Head of caudate nucleus (tissue), 42 donors: ENCODE results near the gene SERPINH1.

Source experiments
- DNase-seq, 42 donors: peaks; one replicate each; pipeline versions ENCODE4 v3.0.0 to v3.0.0-alpha.2; 2020 to 2021; ENCODE audit warnings: mixed read lengths in 7 of 42
- intact Hi-C: fragments of 100-400 bp; cut with DNase I; formaldehyde crosslinking; loops from one replicate; pipeline ENCODE4 v1.15.0; 2022

Gene SERPINH1

GRCh38 chr11:75565916-75566762, 4.1 kb downstream of the SERPINH1 start:
- intact Hi-C loops = no loop called here
- no peak for DNase-seq

DNA sequence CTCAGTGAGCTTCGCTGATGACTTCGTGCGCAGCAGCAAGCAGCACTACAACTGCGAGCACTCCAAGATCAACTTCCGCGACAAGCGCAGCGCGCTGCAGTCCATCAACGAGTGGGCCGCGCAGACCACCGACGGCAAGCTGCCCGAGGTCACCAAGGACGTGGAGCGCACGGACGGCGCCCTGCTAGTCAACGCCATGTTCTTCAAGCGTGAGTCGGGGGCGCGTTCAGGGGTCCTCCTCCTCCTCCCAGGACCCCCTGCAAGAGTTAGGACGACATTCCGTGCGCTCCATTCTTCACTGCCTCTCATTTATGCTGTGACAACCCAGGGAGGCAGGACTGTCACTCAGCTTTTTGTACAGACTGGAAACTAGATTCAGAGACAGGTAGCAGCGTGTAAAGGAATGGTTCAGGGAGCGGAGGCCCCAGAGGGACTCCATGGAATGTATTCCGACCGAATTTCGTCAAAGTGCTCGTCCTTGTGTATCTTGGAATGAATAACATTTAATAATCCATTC, 4.8 kb downstream of the SERPINH1 start:
- no peak for DNase-seq
- intact Hi-C loops = no loop called here

DNA sequence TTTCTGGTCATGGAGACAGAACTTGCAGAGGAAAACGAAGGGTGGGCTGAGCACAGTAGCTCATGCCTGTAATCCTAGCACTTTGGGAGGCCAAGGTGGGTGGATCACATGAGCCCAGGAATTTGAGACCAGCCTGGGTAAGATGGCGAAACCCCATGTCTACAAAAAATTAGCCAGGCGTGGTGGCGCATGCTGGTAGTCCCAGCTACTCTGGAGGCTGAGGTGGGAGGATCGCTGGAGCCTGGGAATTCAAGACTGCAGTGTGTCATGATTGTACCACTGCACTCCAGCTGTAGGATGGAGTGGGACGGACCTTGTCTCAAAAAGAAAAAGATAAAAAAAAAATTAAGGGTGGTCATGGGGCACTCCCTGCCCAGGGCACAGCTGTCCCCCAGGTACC, 5.9 kb downstream of the SERPINH1 start:
- intact Hi-C loops = no loop called here

GRCh38 chr11:75568616-75569219, 6.7 kb downstream of the SERPINH1 start:
- no peak for DNase-seq

More for the DNA sequence above, 5.9 kb downstream of the SERPINH1 start:
- DNase-seq = no peak

DNA sequence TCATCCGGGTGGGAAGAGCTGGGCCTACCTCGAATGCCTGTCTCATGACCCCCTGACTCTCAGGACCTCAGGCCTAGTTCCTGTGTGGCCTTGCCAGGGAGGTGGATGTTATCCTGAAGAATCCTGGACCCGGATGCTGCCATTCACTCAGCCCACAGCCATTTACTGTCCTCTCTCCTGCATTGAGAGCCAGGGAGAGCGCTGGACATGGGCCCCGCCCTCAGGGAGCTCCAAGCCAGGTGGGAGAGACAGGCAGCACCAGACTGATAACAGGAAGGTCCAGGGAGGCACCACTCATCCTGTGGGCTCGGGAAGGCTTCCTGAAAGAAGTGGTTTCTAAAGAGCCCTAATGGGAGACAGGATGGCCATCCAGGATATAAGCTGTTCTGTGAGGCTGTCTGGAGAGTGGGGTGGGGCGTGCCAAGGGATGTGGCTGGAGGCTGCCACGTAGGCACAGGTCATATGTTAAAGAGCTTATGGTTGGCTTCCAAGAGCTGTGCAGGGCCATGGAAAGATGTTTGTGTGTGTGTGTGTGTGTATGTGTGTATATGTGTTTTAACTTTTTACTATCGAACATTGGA, 8.6 kb downstream of the SERPINH1 start:
- intact Hi-C loops = no loop called here
- DNase-seq = no peak

More at GRCh38 chr11:75568616-75569219, 6.7 kb downstream of the SERPINH1 start:
- intact Hi-C loops = no loop called here

DNA sequence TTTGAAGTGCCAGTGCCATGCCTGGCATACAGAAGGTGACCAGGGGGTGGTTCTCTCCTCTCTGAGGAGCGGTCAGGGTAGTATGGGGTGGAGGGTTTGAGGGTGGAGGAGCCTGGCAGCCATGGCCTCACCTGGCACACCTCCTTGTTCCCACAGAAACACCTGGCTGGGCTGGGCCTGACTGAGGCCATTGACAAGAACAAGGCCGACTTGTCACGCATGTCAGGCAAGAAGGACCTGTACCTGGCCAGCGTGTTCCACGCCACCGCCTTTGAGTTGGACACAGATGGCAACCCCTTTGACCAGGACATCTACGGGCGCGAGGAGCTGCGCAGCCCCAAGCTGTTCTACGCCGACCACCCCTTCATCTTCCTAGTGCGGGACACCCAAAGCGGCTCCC, 9.6 kb downstream of the SERPINH1 start:
- intact Hi-C loops = no loop called here

GRCh38 chr11:75572744-75573143, 10.7 kb downstream of the SERPINH1 start:
- intact Hi-C loops = no loop called here
- DNase-seq = no peak

More for the DNA sequence above, 9.6 kb downstream of the SERPINH1 start:
- DNase-seq = no peak

DNA sequence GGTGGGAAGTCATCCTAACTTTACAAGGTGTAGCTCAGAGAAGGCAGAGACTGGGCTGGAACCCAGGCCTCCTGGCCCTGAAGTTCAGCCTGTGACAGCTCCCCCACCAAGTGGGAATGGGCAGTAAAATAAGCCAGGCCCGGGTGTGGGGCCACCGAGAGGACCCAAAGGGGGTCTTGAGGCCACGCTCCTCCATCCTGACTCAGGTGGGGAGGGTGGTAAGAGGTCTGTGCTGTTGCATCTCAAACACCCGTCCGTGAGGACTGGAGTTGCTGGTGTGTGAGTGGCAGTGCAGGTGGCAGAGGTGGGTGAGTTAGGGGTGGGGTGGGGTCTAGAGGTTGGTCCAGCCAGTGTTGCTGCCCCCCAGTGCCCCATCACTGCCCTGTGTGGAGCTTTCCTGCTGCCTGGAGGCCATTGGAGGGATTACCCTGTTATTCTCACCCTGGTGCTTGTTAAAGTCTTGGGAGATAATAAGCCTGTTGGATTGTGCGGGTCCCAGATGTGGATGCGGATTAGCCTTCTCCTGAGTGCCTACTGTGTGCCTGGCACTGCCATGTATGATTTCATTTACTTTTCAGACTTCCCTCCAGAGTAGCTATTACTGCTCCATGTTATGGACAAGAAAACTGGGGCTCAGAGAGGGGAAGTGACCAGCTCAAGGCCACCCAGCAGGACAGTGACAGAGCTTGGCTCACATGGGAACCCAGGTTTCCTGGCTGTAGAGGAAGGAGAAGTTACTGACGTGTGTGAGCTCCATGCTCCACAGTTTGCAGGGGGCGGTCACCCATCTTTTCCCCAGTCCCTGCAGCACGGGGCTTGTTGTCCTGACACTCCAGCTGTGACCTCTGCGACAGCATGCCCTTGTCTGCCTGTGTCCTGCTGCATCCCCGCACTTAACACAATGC, 12.9 kb downstream of the SERPINH1 start:
- no peak for DNase-seq
- intact Hi-C loops = no loop called here

GRCh38 chr11:75576017-75576416, 14.0 kb downstream of the SERPINH1 start:
- DNase-seq = no peak
- intact Hi-C loops = no loop called here

GRCh38 chr11:75576499-75576918, 14.5 kb downstream of the SERPINH1 start:
- peak in 6 of 42 donors; percentile 17 to 46 (median 34) for DNase-seq
- intact Hi-C loops = no loop called here

- peak in 36 of 42 donors; percentile 31 to 88 (median 63) for DNase-seq
- intact Hi-C loops = no loop called here
These were observed 15.2 kb downstream of the SERPINH1 start for GRCh38 chr11:75577207-75577606.

DNA sequence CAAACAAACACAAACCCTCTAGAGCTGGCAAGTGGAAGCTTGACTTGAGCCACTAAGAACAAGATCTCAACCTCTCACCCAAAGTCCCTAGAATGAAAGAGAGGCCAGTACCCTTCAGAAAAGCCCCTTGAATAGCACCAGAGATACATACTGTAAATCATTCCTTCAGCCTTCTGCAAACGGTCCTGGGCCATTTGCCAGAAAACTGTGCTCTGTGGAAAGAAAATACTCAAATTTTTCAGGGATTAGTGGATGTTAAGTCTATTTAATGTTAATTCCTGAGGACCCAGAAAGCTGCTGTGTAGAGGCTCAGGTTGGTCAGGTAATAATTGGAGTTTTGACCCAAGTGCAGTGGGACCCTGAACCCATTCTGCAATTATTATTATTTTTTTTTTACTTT, 16.9 kb downstream of the SERPINH1 start:
- intact Hi-C loops = no loop called here
- no peak for DNase-seq

DNA sequence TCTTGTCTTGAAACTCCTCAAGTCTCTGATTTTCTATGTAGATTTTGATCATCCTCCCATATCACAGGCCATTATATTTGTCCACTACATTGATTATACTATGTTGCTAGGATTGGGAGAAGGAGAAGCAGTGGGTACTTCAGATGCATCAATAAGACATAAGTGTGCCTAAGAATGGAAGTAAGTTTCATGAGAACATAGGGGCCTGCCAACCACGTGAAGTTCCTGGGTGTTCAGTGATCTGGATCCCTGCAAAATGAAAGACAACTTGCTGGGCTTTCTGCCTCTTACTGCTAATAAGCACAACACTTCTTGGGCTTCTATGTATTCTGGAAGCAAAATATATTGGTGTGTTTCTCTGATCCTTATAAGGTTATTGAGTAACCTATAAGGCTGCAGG, 17.8 kb downstream of the SERPINH1 start:
- intact Hi-C loops = loop anchor here (5.0 kb wide), 2 partner anchors 33 to 87 kb away; partner anchors contain the start of gene MAP6

DNA sequence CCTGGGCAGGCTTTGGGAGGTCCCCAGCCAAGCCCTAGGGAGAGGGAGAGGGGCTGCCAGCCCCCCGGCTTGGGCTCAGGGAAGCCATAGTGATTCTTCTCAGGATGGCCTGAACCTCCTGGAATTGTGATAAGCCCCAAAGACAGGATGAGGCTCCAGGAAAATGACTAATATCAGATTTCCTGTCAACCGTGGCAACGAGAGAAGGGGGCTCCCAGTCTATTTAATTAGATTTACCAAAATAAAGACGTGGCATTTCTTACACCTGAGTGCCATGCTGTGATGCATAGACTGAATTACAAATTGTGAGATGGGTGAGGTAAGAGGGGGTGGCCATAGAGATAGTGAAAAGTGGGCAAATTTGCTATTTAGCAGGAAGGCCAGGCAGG, 20.4 kb downstream of the SERPINH1 start:
- no peak for DNase-seq
- intact Hi-C loops = loop anchor here (5.0 kb wide), 2 partner anchors 35 to 85 kb away; partner anchors contain the start of gene MAP6

More for the DNA sequence above, 17.8 kb downstream of the SERPINH1 start:
- no peak for DNase-seq

DNA sequence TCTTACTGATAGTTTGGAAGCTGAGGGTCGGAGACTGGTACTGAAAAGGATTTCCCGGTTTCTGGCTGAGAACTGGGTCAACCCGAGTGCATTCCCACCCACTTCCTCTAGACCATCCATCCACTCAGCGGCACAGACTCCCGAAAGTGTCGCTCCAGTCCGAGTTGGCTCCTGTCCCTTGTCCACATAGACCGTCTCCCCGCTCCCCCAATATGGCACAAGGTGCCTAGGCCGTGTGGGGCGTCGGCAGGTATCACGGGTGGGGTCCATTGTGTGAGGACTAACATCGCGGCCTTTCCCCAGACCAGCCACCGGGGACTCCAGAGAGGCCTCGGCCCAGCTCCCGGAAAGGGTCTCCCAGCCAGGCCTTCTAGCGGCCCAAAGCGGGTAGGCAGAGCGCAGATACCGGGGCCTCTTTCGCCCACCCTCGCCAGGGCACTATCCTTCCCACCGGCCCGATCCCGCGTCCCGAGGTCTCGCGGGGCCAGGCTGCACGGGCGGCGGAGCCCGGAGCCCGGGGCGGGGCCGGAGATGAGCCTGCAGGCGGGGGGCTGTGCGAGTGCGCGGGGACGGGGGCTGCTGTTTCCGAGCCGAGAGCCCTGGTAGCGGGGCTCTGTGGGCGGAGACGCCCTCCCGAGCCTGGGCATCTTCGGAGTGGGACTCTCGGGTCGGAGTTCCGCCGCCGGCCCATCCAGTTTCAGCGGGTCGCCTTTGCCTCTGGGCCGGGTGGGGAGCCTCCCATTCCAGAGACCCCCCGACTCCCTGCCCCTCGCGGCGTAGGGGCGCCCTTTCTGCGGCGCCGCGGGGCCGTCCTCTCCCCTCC, 21.1 kb downstream of the SERPINH1 start:
- intact Hi-C loops = loop anchor here (5.0 kb wide), 2 partner anchors 36 to 84 kb away; partner anchors contain the start of gene MAP6
- peak; percentile 12 to 84 (median 67) for DNase-seq

DNA sequence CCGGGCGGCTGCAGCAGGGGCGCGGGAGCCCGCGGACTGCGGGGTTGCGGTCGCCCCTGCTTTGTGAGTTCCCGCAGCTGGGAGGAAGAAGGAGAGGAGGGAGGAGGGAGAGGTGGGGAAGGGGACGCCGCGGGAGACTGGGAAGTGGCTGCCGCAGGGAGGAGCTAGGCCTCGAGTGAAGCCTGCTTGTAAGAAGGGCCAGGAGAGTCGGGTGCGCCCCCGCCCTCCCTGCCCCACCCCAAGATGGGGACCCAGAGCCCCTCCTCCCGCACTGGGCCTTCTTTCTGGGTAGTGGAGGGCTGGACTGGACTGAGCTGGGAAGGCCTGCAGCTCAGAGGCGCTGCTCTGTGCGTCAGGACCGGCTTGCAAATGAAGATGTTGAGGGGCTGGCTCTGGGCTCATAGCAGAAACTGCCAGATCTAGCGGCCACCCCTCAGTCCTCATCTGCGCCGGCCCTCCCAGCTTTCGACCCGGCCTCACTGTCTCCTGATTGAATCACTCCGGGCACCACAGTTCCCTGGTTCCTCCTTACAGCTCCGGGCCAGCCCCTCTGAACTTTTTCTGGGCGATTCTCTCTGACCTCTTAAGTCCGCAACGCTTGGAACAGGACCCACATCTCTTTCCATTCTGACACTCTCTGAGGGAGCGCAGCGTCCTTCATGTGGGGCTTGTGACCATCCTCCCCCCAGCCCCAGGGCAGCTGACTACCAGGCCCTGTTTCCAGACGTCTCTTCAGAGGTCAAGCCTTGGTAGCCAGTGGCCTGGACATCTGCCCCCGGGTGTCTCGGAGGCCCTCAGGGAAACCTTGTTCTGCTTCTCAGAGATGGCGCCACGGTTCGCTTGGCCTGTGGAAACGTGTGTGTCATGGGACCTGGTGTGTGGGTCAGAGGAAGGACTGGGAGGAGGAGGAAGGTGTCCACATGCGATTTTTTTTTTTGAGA, 21.9 kb downstream of the SERPINH1 start:
- DNase-seq = peak; percentile 39 to 82 (median 68)
- intact Hi-C loops = loop anchor here (5.0 kb wide), 2 partner anchors 37 to 83 kb away; partner anchors contain the start of gene MAP6
